WTC11 (cell line): ENCODE measurements around the gene NR0B2. TPM values are rescaled to one million over a fixed set of nuclear protein-coding genes. Genes with fewer than 3 reads are reported as not detected.

Source experiments
- ATAC-seq: fragments of 200-7000 bp; cut with Tn5 transposase; 2 replicates; pipeline ENCODE4 v1.10.0; 2021; ENCODE audit warnings: mild to moderate bottlenecking, moderate library complexity
- CTCF ChIA-PET: fragments of 300-600 bp; sonication (Branson Sonifier 250); formaldehyde crosslinking; loops from one replicate; lab custom pipeline; 2021; ENCODE audit warnings: antibody characterized with exemption; lab: Charles Lee
- POLR2A ChIA-PET: fragments of 350-600 bp; sonication (Branson Sonifier 250); formaldehyde crosslinking; loops from one replicate; lab custom pipeline; 2021; ENCODE audit warnings: antibody characterized with exemption; lab: Charles Lee
- DNase-seq: peaks from one replicate; pipeline ENCODE4 v3.0.0; 2021; ENCODE audit warnings: low spot score
- H3K27ac Mint-ChIP-seq: 2 replicates; pipeline ENCODE4 v1.8.0; 2021; ENCODE audit warnings: mixed read lengths
- H3K27me3 Mint-ChIP-seq: 2 replicates; pipeline ENCODE4 v1.8.0; 2021; ENCODE audit warnings: low read depth, mild to moderate bottlenecking, moderate library complexity, mixed read lengths
- H3K36me3 Mint-ChIP-seq: 2 replicates; pipeline ENCODE4 v1.8.0; 2021; ENCODE audit warnings: mixed read lengths
- H3K4me1 Mint-ChIP-seq: 2 replicates; pipeline ENCODE4 v1.8.0; 2022; ENCODE audit warnings: mixed read lengths
- H3K4me3 Mint-ChIP-seq: 2 replicates; pipeline ENCODE4 v1.8.0; 2021; ENCODE audit warnings: mild to moderate bottlenecking, moderate library complexity, mixed read lengths
- H3K9me3 Mint-ChIP-seq: 2 replicates; pipeline ENCODE4 v1.8.0; 2021; ENCODE audit warnings: mixed read lengths
- AFF4 ChIP-seq: sonication (generic); formaldehyde crosslinking; IDR thresholded peaks from 2 replicates; pipeline ENCODE4 v1.8.1; 2023; ENCODE audit warnings: mild to moderate bottlenecking, missing genetic modification reagents, borderline replicate concordance
- CDX4 ChIP-seq: fragments of 250-450 bp; sonication (Bioruptor Pico); IDR thresholded peaks from 2 replicates; pipeline ENCODE4 v1.9.0; 2021; ENCODE audit warnings: moderate library complexity, mild to moderate bottlenecking, inconsistent platforms, borderline replicate concordance
- ETV6 ChIP-seq: sonication (generic); formaldehyde crosslinking; IDR thresholded peaks from 2 replicates; pipeline ENCODE4 v1.8.1; 2022; ENCODE audit warnings: mild to moderate bottlenecking, missing genetic modification reagents
- FOXJ3 ChIP-seq: sonication (generic); formaldehyde crosslinking; IDR thresholded peaks from 2 replicates; pipeline ENCODE4 v1.9.0; 2021; ENCODE audit warnings: missing genetic modification reagents, mild to moderate bottlenecking, borderline replicate concordance
- FOXK1 ChIP-seq: sonication (generic); formaldehyde crosslinking; IDR thresholded peaks from 2 replicates; pipeline ENCODE4 v1.8.0; 2022; ENCODE audit warnings: mild to moderate bottlenecking, moderate library complexity, missing genetic modification reagents
- GABPB1 ChIP-seq: sonication (generic); formaldehyde crosslinking; IDR thresholded peaks from 2 replicates; pipeline ENCODE4 v1.8.1; 2023; ENCODE audit warnings: mild to moderate bottlenecking, missing genetic modification reagents
- HMGXB4 ChIP-seq: sonication (generic); formaldehyde crosslinking; IDR thresholded peaks from 2 replicates; pipeline ENCODE4 v1.8.1; 2023; ENCODE audit warnings: mild to moderate bottlenecking, moderate library complexity, missing genetic modification reagents
- IRF1 ChIP-seq: sonication (generic); formaldehyde crosslinking; IDR thresholded peaks from 2 replicates; pipeline ENCODE4 v1.8.0; 2023; ENCODE audit warnings: missing genetic modification reagents
- MXD4 ChIP-seq: fragments of 250-450 bp; sonication (Bioruptor Pico); IDR thresholded peaks from 2 replicates; pipeline ENCODE4 v1.8.0; 2021; ENCODE audit warnings: mild to moderate bottlenecking, moderate library complexity, borderline replicate concordance
- MYBL2 ChIP-seq: sonication (generic); formaldehyde crosslinking; IDR thresholded peaks from 2 replicates; pipeline ENCODE4 v1.8.1; 2023; ENCODE audit warnings: mild to moderate bottlenecking, moderate library complexity, missing genetic modification reagents
- NFATC4 ChIP-seq: fragments of 250-450 bp; sonication (Bioruptor Pico); IDR thresholded peaks from 2 replicates; pipeline ENCODE4 v1.9.0; 2021; ENCODE audit warnings: mild to moderate bottlenecking
- NFE2L1 ChIP-seq: sonication (generic); formaldehyde crosslinking; IDR thresholded peaks from 2 replicates; pipeline ENCODE4 v1.8.1; 2023; ENCODE audit warnings: missing genetic modification reagents
- PRRX2 ChIP-seq: fragments of 250-450 bp; sonication (Bioruptor Pico); IDR thresholded peaks from 2 replicates; pipeline ENCODE4 v1.8.0; 2021; ENCODE audit warnings: mild to moderate bottlenecking
- RELA ChIP-seq: sonication (generic); formaldehyde crosslinking; IDR thresholded peaks from 2 replicates; pipeline ENCODE4 v1.8.1; 2022; ENCODE audit warnings: missing genetic modification reagents, mild to moderate bottlenecking, borderline replicate concordance
- USF1 ChIP-seq: sonication (generic); formaldehyde crosslinking; IDR thresholded peaks from 2 replicates; pipeline ENCODE4 v1.8.0; 2022; ENCODE audit warnings: mild to moderate bottlenecking, missing genetic modification reagents
- ZNF121 ChIP-seq: sonication (generic); formaldehyde crosslinking; IDR thresholded peaks from 2 replicates; pipeline ENCODE4 v1.8.0; 2023; ENCODE audit warnings: missing genetic modification reagents
- ZNF219 ChIP-seq: sonication (generic); formaldehyde crosslinking; IDR thresholded peaks from 2 replicates; pipeline ENCODE4 v1.8.0; 2023; ENCODE audit warnings: missing genetic modification reagents, mild to moderate bottlenecking, borderline replicate concordance
- ZNF232 ChIP-seq: sonication (generic); formaldehyde crosslinking; IDR thresholded peaks from 2 replicates; pipeline ENCODE4 v1.8.0; 2022; ENCODE audit warnings: mild to moderate bottlenecking, missing genetic modification reagents
- ZNF281 ChIP-seq: sonication (generic); formaldehyde crosslinking; IDR thresholded peaks from 2 replicates; pipeline ENCODE4 v1.8.0; 2023; ENCODE audit warnings: mild to moderate bottlenecking, missing genetic modification reagents
- ZNF396 ChIP-seq: fragments of 250-450 bp; sonication (Bioruptor Pico); IDR thresholded peaks from 2 replicates; pipeline ENCODE4 v1.8.0; 2021; ENCODE audit warnings: mild to moderate bottlenecking, moderate library complexity, borderline replicate concordance
- ZNF416 ChIP-seq: fragments of 250-450 bp; sonication (Bioruptor Pico); IDR thresholded peaks from 2 replicates; pipeline ENCODE4 v1.9.0; 2021; ENCODE audit warnings: mild to moderate bottlenecking, inconsistent platforms
- ZNF425 ChIP-seq: fragments of 250-450 bp; sonication (Bioruptor Pico); conservative IDR thresholded peaks from 2 replicates; pipeline ENCODE4 v1.9.0; 2021; ENCODE audit warnings: mild to moderate bottlenecking
- total RNA-seq: library from RNA; stranded (reverse); gene quantifications from 3 replicates; pipeline ENCODE4 v1.2.3, GENCODE V29; 2021

Gene NR0B2
- total RNA-seq, 1 experiment from 2014 or later = not detected

GRCh38 chr1:26938659-26939025 is 24.9 kb upstream of the NR0B2 start (continued):
- no peak for TF ChIP-seq CDX4 (CRISPR knock-in tag)
- no peak for TF ChIP-seq ZNF219
- no peak for TF ChIP-seq PRRX2 (CRISPR knock-in tag)
- TF ChIP-seq ZNF425 = no peak
- TF ChIP-seq MYBL2 (CRISPR knock-in tag) = no peak
- no peak for TF ChIP-seq FOXJ3

GRCh38 chr1:26938004-26938658 is 24.4 kb upstream of the NR0B2 start:
- Mint-ChIP-seq H3K27ac (peak overlapping the region; percentile 72; the same call in 1 of the 2 replicates), H3K36me3 (peaks cover 37% of the 10 kb centered on the region)

GRCh38 chr1:26936823-26937222 is 23.0 kb upstream of the NR0B2 start:
- H3K4me1 Mint-ChIP-seq = no peaks in the 10 kb centered on the region; the same call in 1 of the 2 replicates
- ATAC-seq (no peak), DNase-seq (no peak)
- no peaks in the 10 kb centered on the region for H3K9me3 Mint-ChIP-seq
- H3K27ac Mint-ChIP-seq = peak overlapping the region; percentile 42
- ChIA-PET CTCF (no interaction called here), POLR2A (interaction anchor here (1.2 kb wide), 1 partner anchor 30 kb away, joined by 3 read pairs; no protein-coding TSS in a partner anchor)
- H3K4me3 Mint-ChIP-seq = no peak overlapping the region
- no peaks in the 10 kb centered on the region for H3K27me3 Mint-ChIP-seq
- H3K36me3 Mint-ChIP-seq = peaks cover 32% of the 10 kb centered on the region
- TF ChIP-seq ZNF416 (CRISPR knock-in tag) = no peak
- no peak for TF ChIP-seq ETV6 (CRISPR knock-in tag)
- no peak for TF ChIP-seq NFATC4 (CRISPR knock-in tag)
- TF ChIP-seq ZNF396 (CRISPR knock-in tag) = no peak
- TF ChIP-seq IRF1 (CRISPR knock-in tag) = no peak
- TF ChIP-seq NFE2L1 (CRISPR knock-in tag) = no peak
- no peak for TF ChIP-seq ZNF121 (CRISPR knock-in tag)
- no peak for TF ChIP-seq USF1 (CRISPR knock-in tag)
- no peak for TF ChIP-seq ZNF281 (CRISPR knock-in tag)
- no peak for TF ChIP-seq HMGXB4 (CRISPR knock-in tag)
- no peak for TF ChIP-seq AFF4 (CRISPR knock-in tag)
- TF ChIP-seq MXD4 (CRISPR knock-in tag) = no peak
- TF ChIP-seq FOXK1 (CRISPR knock-in tag) = no peak

More at GRCh38 chr1:26938004-26938658, 24.4 kb upstream of the NR0B2 start:
- Mint-ChIP-seq H3K4me3 (no peak overlapping the region), H3K9me3 (no peaks in the 10 kb centered on the region), H3K4me1 (no peaks in the 10 kb centered on the region; the same call in 1 of the 2 replicates), H3K27me3 (no peaks in the 10 kb centered on the region)
- TF ChIP-seq GABPB1 (CRISPR knock-in tag) (peak; percentile 73), RELA (CRISPR knock-in tag) (no peak), ZNF232 (no peak)
- ATAC-seq = no peak
- ChIA-PET CTCF (no interaction called here), POLR2A (interaction anchor here (0.7 to 1.2 kb wide), 3 partner anchors 29 to 205 kb away, joined by 3 read pairs; partner anchors contain the start of gene GPN2)
- DNase-seq = no peak
